ENCODE results near the gene POLR2J.
A peak's percentile ranks its signal among the peaks of the same experiment; 100 is the strongest.
"Not testable (repeated sequence)": the region's sequence is repeated elsewhere in the genome, so short reads cannot be mapped to it uniquely, and the experiment has no call there.

Gene POLR2J

GRCh38 chr7:102478314-102479208 lies at the start of gene POLR2J:
TSS of gene POLR2J (minus strand) at chr7:102478922. CDS start at chr7:102478860, 62 bp downstream.
- DNase-seq (ENCODE audit: low read depth, low spot score), result peak; percentile 89

GRCh38 chr7:102527822-102528793 lies 49.4 kb upstream of the POLR2J start:
- DNase-seq (ENCODE audit: low read depth, low spot score), result not testable (repeated sequence)

- not testable (repeated sequence) for DNase-seq (ENCODE audit: low read depth, low spot score)
These were observed 48.5 kb upstream of the POLR2J start for GRCh38 chr7:102527182-102527581.

GRCh38 chr7:102524803-102525202 lies 46.1 kb upstream of the POLR2J start:
- DNase-seq (ENCODE audit: low read depth, low spot score), result not testable (repeated sequence)

GRCh38 chr7:102520797-102521196 lies 42.1 kb upstream of the POLR2J start:
- not testable (repeated sequence) for DNase-seq (ENCODE audit: low read depth, low spot score)

- DNase-seq (ENCODE audit: low read depth, low spot score), result peak; percentile 5
These were observed 38.9 kb upstream of the POLR2J start, which contains the start of gene RASA4B for GRCh38 chr7:102517550-102518147. TSS of gene RASA4B (minus strand) at chr7:102517777. CDS start at chr7:102517710, 67 bp downstream.

- DNase-seq (ENCODE audit: low read depth, low spot score), result not testable (repeated sequence)
These were observed 38.2 kb upstream of the POLR2J start for GRCh38 chr7:102516951-102517350.

GRCh38 chr7:102515889-102516288 lies 37.2 kb upstream of the POLR2J start:
- not testable (repeated sequence) for DNase-seq (ENCODE audit: low read depth, low spot score)

GRCh38 chr7:102514881-102515721 lies 36.4 kb upstream of the POLR2J start:
- DNase-seq (ENCODE audit: low read depth, low spot score), result not testable (repeated sequence)

- DNase-seq (ENCODE audit: low read depth, low spot score), result peak; percentile 88
These were observed 34.0 kb upstream of the POLR2J start for GRCh38 chr7:102512642-102513221.

- not testable (repeated sequence) for DNase-seq (ENCODE audit: low read depth, low spot score)
These were observed 33.3 kb upstream of the POLR2J start for GRCh38 chr7:102511860-102512522.

GRCh38 chr7:102510575-102510974 lies 31.9 kb upstream of the POLR2J start:
- not testable (repeated sequence) for DNase-seq (ENCODE audit: low read depth, low spot score)

- DNase-seq (ENCODE audit: low read depth, low spot score), result not testable (repeated sequence)
These were observed 28.8 kb upstream of the POLR2J start for GRCh38 chr7:102507410-102508088.

GRCh38 chr7:102505298-102506185 lies 26.8 kb upstream of the POLR2J start:
- not testable (repeated sequence) for DNase-seq (ENCODE audit: low read depth, low spot score)

GRCh38 chr7:102503141-102503540 lies 24.4 kb upstream of the POLR2J start:
- not testable (repeated sequence) for DNase-seq (ENCODE audit: low read depth, low spot score)

- not testable (repeated sequence) for DNase-seq (ENCODE audit: low read depth, low spot score)
These were observed 19.6 kb upstream of the POLR2J start for GRCh38 chr7:102498321-102498720.

- DNase-seq (ENCODE audit: low read depth, low spot score), result not testable (repeated sequence)
These were observed 18.6 kb upstream of the POLR2J start for GRCh38 chr7:102497308-102497707.

- peak; percentile 1 for DNase-seq (ENCODE audit: low read depth, low spot score)
These were observed 18.1 kb upstream of the POLR2J start for GRCh38 chr7:102496861-102497260.

Measured in astrocyte of the hippocampus (primary cell).